HG03280 (cell line): Measurements from ENCODE around the gene GJD3.

Experiments
- ATAC-seq: cut with Tn5 transposase; IDR thresholded peaks from one replicate; pipeline ENCODE4 v1.9.1; 2021; ENCODE audit warnings: mild to moderate bottlenecking, moderate library complexity; ENCODE audit not compliant: unreplicated experiment

Gene GJD3

DNA sequence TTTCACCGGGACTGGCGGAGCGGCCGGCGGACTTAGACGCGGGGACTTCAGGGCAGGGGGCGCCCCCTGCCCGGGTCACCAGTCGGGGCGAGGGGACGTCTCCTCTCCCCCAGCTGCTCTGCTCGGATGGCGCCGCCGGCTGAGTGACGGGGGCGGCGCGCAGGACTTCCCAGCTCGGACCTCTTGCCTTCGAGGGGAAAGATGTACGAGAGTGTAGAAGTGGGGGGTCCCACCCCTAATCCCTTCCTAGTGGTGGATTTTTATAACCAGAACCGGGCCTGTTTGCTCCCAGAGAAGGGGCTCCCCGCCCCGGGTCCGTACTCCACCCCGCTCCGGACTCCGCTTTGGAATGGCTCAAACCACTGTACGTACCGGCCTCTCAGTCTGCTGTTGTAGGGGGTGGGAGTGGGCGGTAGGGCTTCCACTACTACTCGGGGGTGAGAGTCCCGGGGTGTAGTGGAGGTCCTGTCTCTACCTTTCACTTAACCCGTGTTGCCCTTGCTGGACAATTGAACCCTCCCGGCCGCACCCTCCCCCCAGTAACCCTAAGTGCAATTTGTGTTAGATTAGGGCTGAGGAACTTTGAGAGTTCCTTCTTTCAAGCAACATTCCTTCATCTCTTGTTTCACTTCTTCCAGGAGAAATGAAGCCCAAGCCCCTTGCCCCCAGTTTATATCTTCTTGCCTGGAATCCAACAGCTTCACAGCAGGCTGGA lies 21.9 kb downstream of the GJD3 start:
- ATAC-seq: no peak

DNA sequence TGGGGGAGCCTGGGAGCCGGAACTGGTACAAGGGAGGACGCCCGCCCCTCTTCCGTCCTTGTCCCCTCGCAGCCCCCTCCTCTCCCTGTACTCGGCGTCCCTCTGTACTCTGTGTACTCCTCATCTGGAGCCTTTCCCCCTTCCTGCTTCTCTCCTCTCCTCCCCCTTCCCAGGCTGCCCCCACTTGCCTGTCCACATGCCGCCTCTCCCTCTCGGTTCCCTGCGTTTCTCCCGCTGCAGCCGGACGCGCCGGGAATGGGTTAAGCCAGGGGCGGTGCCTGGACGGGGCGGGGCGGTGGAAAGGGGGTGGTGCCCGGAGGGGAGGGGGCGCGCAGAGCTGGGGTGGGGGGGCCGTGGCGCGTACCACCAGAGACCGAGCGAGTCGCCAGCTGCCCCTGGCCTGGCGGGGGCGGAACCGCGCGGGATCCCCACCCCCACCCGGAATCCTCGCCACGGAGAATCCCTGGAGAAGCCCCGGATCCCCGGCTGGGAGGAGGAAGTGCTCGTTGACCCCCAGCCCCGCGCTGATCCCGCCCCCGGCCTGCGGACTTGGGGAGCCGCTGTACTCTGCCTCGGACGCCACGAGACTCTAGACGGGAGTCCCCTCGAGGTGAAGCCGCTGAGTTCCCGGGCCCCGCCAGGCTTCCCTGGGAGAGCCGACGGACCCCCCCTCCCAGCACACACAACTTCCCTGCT lies 22.6 kb downstream of the GJD3 start:
- no peak for ATAC-seq

DNA sequence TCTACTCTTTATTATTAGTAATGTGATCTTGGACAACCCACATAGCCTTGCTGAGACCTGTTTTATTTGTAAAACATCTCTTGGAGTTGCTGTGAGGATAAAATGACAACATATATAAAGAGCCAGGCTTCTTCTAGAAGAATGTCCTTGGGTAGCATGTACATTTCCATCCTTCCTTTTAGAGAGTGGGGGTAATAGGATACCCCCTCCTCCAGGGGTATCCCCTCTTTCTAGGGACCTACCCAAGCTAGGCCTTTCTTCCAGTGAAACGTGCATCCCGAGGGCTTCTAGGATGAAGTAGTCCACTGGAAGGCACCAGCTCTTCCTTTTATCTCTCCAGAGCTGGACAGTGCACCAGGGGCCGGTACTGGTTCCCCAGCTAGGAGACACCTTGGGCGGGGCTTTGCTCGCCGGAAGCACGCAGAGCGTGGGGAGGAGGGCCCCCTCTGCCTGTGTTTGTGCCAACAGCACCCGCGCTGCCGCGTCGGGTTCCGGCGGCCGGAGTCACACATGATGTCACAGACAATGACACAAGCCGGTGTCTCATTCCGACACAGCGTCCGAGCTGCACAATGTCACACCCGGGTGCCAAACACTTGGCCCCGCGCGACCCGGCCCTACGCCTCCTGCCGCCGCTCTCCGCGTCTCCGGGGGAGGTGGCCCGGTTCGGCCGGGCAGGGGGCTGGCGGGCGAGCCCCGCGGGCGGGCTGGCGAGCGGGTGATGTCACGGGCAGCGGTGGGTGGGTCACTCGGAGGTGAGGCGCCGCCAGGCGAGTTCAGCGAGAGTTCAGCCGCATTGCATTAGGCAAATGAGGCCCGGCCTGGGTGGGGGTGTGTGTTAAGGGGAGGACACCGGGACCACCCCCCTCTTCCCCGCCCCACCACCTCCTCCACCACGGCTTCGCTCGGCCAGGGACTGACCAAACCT lies 23.4 kb downstream of the GJD3 start:
- peak; percentile 67 for ATAC-seq

DNA sequence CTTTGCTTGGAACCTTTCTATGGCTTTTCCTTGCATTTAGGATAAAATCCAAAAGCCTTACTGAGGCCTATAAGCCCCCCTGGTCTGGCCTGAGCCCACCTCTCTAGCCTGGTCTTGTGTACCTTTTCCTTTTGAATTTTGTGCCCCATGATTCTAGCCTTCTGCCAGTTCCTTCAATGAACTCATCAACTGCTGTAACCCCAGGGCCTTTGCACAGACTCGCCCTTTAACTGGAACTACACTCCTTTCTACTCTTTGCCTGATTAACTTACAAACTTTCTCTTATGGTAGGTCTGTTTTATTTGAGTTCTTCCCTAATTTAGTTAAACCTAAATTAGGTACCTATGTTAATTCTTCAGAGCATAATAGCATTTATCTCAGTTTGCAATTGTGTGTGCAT lies 24.2 kb downstream of the GJD3 start:
- ATAC-seq: no peak

DNA sequence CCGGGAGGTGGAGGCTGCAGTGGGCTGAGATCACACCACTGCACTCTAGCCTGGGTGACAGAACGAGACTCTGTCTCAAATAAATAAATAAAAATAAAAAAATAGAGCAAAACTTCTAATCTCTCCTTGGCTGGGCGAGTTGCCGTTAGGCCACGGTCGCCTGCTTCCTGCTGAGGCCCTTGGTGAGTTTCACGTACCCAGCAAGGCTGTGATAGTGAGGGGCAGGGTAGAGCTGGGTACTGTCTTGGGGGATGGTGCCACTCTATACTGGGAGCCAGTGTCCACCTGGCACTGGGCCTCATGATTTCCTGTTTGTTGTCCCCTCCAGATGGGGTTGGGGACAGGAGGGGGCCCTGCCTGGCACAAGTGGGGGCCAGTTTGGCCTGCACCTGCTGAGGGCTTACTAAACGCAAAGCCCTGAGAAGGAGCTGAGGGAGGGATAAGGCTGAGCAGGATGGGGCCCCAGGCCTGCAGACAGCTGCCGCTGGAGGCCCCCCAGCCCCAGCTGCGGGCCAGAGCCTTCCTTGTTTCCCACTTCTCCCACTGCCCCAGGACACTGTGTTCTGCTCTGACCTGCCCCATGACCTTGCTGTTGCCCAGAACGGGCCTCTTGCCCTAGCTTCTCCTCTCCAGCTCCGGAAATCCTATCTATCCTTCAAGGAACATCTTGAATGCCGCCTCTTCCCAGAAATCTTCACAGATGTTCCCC lies 25.4 kb downstream of the GJD3 start:
- ATAC-seq: no peak

DNA sequence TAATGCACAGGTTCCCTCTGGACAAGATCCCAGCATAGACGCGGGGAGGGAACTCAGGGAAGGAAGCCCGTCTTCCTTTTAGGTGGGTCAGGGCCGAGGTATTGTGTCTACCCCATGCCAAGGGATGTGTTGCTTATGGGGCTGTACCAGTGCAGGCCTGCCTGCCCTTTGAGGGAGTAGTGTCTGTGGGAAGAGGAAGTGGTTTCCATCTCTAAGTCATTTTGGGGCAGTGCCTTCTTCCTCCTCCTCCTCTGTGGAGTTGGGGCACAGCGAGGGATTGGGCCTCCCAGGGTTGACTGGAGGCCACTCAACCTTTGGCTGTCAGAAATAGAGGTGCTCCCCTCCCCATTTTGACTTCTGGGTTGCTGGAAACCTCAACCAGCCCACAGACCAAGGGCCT lies 26.5 kb downstream of the GJD3 start:
- no peak for ATAC-seq

DNA sequence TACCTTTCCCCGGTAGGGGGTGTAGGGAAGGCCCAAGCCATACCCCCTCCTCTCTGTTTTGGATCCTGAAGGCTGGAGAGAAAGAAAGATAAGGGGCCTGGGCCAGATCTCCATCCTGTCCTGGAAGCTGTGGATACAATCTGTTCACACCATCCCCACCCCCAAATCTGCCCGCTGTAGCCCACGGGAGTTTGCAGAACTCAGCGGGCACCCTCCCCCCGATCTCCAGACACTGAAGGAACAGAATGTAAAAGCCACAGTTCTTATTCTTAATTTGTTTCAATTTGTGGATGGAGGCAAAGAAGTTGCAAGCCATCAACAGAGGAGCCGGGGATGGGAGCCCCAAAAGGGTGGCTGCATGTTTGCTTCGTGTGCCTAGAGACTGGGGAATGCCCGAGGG lies 27.2 kb downstream of the GJD3 start:
- no peak for ATAC-seq

DNA sequence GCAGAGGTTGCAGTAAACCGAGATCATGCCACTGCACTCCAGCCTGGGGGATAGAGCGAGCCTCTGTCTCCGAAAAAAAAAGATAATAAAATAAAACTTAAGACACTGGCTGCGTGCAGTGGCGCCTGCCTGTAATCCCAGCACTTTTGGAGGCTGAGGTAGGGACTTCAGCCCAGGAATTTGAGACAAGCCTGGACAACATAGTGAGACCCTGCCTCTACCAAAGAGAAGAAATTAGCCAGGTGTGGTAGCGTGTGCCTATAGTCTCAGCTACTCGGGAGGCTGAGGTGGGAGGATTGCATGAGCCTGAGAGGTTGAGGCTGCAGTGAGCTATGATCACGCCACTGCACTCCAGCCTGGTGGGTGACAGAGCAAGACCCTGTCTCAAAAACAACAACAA lies 28.9 kb downstream of the GJD3 start:
- ATAC-seq: no peak

DNA sequence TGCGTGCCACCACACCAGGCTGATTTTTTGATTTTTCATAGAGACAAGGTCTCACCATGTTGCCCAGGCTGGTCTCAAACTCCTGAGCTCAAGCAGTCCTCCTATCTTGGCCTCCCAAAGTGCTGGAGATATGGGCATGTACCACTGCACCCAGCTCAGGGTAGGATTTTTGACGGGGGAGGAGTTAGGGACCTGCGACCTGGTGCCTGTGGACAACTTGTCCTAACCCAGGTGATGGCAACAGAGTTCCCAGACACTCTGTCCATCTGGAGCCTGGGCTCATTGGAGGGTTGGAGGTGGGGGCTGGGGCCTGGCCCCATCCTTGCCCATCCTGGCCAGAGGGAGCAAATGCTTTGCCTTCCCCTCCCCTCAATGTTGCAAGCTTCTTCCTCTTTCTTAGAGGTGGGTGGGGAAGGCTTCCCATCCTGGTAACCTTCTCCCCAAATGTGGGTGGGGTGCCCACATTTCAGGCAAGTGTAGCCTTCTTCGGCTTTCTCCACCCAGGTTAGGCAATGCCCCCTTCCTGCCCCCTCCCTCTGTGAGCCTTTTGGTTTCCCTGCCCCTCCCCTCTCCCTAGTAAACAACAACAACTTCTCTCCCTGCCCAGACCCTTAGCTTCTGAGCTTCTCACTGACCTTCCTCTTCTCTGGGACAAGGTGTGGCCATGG lies 30.6 kb downstream of the GJD3 start:
- ATAC-seq: no peak

DNA sequence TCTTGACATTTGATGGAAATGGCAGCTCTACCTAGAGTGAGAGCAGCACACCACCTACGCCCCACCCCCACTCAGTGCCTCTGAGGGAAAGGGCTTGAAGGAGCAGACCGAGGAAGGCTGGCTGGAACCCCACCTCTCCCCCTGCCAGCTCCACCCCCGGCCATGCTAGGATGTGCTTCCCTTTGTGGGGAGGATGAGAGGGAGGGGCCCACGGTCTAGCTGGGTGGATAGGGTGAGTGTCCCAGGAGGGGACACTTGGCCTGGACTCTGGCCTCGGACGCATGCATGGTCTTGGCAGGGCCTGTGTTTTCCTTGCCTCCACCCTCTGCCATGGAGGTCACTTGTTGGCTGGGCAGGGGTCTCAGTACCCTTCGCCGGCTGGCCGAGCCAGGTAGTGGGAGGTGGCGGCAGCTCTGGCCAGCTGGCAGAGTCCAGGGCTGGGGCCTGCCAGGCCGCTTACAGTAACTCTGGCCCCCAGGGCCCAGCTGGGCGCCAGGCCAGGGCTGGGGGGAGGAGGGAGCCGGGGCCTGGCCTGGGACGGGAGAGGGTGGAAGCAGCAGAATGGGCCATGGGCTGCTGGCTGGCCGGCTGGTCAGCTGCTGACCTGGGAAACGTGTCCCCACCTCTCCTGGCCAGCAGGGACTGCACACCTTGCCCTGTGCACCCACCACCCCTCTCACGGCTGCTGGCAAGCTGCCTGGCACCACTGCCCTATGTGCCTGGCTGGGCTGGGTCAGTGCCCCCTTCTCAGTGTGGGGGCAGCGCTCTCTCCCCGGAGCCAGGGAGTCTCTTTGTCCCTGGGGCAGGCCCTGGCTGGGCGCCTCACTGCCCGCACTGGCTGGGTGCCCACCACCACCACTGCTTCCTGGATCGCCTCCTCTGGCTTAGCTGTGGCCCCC lies 32.5 kb downstream of the GJD3 start:
- ATAC-seq: no peak

DNA sequence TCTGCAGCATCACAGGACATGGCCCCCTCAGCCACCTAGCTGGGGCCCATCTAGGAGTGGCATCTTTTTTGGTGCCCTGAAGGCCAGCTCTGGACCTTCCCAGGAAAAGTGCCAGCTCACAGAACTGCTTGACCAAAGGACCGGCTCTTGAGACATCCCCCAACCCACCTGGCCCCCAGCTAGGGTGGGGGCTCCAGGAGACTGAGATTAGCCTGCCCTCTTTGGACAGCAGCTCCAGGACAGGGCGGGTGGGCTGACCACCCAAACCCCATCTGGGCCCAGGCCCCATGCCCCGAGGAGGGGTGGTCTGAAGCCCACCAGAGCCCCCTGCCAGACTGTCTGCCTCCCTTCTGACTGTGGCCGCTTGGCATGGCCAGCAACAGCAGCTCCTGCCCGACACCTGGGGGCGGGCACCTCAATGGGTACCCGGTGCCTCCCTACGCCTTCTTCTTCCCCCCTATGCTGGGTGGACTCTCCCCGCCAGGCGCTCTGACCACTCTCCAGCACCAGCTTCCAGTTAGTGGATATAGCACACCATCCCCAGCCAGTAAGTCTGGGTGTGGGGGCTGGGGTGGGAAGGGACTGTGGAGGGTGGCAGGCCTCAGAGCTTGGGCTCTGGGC lies 33.6 kb downstream of the GJD3 start:
- ATAC-seq: no peak

DNA sequence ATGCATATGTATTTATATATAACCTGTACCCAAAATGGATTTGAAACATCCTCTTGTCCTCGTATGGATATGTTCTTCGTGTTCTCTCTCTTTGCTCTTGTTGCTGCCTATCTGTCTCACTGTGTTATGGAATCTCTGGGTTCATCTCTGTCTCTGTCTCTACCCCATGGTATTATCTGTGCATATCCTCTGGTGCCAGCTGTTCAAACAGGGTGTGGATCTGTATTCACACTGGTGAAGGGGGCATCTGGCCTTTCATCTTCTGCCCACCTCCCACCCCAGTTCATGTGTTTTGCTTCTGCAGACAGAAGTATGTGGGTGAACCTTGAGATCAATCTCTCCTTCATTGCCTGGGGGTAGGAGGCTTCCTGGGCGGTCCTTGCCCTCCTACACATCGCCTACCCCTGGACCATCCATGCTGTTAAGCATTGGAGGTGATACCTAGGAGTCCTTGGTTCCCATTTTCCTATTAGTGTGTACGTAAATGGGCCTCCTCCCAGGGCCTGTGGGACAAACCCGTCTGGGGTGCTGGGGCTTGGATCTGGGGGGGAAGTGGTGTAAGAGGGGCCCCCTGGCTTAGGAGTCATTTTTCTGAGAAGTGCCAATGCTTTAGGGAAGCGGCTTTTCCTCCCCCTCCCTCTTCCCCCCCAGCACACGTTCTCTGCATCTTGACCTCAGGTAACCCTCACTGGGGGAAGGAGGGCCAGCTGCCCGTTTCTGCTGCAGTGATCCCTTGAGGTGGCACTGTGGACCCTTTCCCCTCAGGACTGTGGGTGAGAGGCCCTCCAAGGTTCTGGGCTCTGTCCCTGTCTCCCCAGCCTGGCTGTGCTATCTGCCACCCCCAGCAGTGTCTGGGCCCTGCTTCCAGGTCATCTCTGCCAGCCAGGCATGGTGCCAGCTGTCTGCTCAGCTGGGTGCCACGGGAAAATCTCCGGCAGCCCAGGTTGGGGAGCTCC lies 34.4 kb downstream of the GJD3 start:
- no peak for ATAC-seq

DNA sequence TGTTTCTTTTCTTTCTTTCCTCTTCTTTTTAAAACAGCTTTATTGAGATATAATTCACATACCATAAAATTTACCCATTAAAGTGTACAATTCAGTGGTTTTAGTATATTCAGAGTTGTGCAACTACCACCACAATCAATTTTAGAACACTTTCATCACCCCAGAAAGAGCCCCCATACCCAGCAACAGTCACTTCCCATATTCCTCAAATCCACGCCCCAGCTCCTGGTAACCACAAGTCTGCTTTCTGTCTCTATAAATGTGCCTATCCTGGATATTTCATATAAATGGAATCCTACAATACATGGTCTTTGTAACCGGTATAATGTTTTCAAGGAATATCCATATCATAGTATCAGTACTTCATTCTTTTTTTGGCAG lies 36.2 kb downstream of the GJD3 start:
- no peak for ATAC-seq

DNA sequence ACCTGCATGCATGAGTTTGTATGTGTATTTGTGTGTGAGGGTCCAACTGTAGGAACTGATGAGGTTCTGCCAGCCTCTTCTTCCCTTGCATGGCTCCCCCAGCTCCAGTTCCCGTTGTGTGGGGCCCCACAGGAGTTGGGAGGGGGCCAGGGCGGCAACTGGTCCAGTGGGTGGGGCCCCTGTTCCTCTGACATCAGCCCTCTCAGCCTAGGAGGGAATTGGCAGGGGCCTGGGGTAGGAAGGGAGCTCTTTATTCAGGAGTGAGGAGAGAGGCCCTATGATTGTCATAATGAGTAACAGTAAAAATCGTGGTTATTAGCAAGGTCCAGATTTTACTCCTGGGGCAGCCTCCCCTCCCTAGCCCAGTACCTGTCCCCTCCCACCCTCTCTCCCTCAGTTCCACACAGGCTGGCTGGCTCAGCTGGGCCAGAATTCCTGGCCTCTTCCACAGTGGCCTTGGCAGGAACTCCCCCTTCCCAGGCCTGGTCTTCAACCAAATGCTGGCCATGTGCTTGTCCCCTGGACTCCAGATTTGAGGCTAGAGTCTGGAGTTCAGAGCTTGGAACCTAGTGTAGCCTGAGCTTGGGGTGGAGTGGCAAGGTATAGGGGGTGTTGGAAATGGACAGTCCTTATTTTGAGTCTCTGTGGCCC lies 36.7 kb downstream of the GJD3 start:
- no peak for ATAC-seq

DNA sequence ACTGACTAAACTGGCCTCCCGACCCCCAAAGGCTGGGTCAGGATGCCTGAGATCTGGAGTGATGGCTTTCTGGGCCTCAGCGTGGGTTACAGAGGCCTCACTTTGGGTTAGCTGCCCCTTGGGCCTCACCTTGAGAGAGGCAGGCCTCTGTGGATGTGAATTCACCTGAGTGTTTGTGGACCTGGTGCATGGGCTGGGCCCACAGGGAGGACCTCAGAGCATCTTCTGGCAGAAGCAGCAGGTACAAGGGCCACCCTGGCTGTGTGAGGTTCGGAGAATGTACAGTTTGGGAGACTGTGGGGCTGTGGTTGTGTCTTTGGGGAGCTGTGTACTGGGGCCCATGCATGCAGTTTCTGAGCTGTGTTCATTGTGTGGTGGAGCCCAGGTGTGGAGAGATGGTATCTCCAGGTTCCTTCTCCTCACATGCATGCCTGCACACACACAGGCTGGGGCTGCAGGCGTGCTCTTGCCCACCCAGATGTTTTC lies 37.2 kb downstream of the GJD3 start:
- ATAC-seq: no peak

DNA sequence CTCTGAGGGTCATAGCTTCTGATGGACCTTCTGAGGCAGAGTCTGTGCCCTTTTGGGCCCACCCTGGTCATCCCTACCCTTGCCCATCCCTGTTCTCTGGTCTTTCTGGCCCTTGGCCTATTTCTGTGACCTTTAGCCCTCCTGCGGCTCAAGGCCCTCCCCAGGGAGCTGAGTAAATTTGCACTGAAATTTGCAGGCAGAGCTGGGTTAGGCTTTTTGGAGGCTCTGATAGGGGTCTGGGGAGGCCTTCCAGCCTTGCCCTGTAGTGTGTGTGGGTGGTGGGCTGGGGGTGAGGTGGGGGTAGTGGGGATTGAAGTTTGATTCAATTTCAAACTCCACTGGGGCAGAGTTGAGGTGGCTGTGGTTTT lies 37.7 kb downstream of the GJD3 start:
- ATAC-seq: no peak
